HEK293 (cell line): ENCODE measurements around the gene KPTN.
A peak's percentile ranks its signal among the peaks of the same experiment; 100 is the strongest.

Experiments
- CTCF ChIP-seq: fragments of 450-650 bp; formaldehyde crosslinking; IDR thresholded peaks from 2 replicates; pipeline ENCODE4 v1.5.1; 2016; ENCODE audit warnings: missing biosample characterization, missing genetic modification characterization
- REPIN1 ChIP-seq: fragments of 450-650 bp; formaldehyde crosslinking; IDR thresholded peaks from 2 replicates; pipeline ENCODE4 v1.5.1; 2017; ENCODE audit warnings: missing biosample characterization, missing genetic modification characterization, low read depth
- TSHZ1 ChIP-seq: fragments of 450-650 bp; formaldehyde crosslinking; IDR thresholded peaks from 2 replicates; pipeline ENCODE4 v1.5.1; 2016; ENCODE audit warnings: missing biosample characterization, missing genetic modification characterization, borderline replicate concordance
- ZBTB48 ChIP-seq: fragments of 450-650 bp; formaldehyde crosslinking; IDR thresholded peaks from 2 replicates; pipeline ENCODE4 v1.5.1; 2016; ENCODE audit warnings: missing biosample characterization, missing genetic modification characterization
- ZEB2 ChIP-seq: fragments of 450-650 bp; formaldehyde crosslinking; IDR thresholded peaks from 2 replicates; pipeline ENCODE4 v1.5.1; 2016; ENCODE audit warnings: missing biosample characterization, missing genetic modification characterization
- ZNF146 ChIP-seq: fragments of 450-650 bp; formaldehyde crosslinking; IDR thresholded peaks from 2 replicates; pipeline ENCODE4 v1.5.1; 2016; ENCODE audit warnings: missing biosample characterization, missing genetic modification characterization
- ZNF148 ChIP-seq: fragments of 450-650 bp; formaldehyde crosslinking; IDR thresholded peaks from 2 replicates; pipeline ENCODE4 v1.5.0; 2017; ENCODE audit warnings: missing biosample characterization, missing genetic modification characterization, borderline replicate concordance
- ZNF202 ChIP-seq: fragments of 450-650 bp; formaldehyde crosslinking; IDR thresholded peaks from 2 replicates; pipeline ENCODE4 v1.5.1; 2016; ENCODE audit warnings: missing biosample characterization, missing genetic modification characterization, borderline replicate concordance
- ZNF24 ChIP-seq: fragments of 450-650 bp; formaldehyde crosslinking; IDR thresholded peaks from 2 replicates; pipeline ENCODE4 v1.5.1; 2016; ENCODE audit warnings: missing biosample characterization, missing genetic modification characterization
- ZNF274 ChIP-seq, 2 experiments: fragments of 200-500 bp in 1 of 2; fragments of 450-650 bp in 1 of 2; sonication (Bioruptor generic) in 1 of 2; formaldehyde crosslinking in 1 of 2; IDR thresholded peaks; 2 replicates each; pipeline versions ENCODE4 v1.5.1 to v1.6.1; 2014 to 2016; ENCODE audit warnings: borderline replicate concordance in 1 of 2, inconsistent platforms in 1 of 2, low read length in 1 of 2, missing biosample characterization in 1 of 2, missing genetic modification characterization in 1 of 2
- ZNF302 ChIP-seq: fragments of 450-650 bp; formaldehyde crosslinking; IDR thresholded peaks from 2 replicates; pipeline ENCODE4 v1.5.1; 2016; ENCODE audit warnings: missing biosample characterization, missing genetic modification characterization, low read depth
- ZNF354C ChIP-seq: fragments of 450-650 bp; formaldehyde crosslinking; IDR thresholded peaks from 2 replicates; pipeline ENCODE4 v1.5.1; 2016; ENCODE audit warnings: missing biosample characterization, missing genetic modification characterization, low read depth, borderline replicate concordance
- ZNF362 ChIP-seq: fragments of 450-650 bp; formaldehyde crosslinking; IDR thresholded peaks from 2 replicates; pipeline ENCODE4 v1.5.1; 2016; ENCODE audit warnings: missing biosample characterization, missing genetic modification characterization
- ZNF398 ChIP-seq: fragments of 450-650 bp; formaldehyde crosslinking; IDR thresholded peaks from 2 replicates; pipeline ENCODE4 v1.5.1; 2017; ENCODE audit warnings: missing biosample characterization, missing genetic modification characterization
- ZNF518A ChIP-seq: fragments of 450-650 bp; formaldehyde crosslinking; conservative IDR thresholded peaks from 2 replicates; pipeline ENCODE4 v1.5.1; 2016; ENCODE audit warnings: low read depth, missing biosample characterization, missing genetic modification characterization
- ZNF555 ChIP-seq: fragments of 450-650 bp; formaldehyde crosslinking; conservative IDR thresholded peaks from 2 replicates; pipeline ENCODE4 v1.5.1; 2017; ENCODE audit warnings: missing biosample characterization, mild to moderate bottlenecking, missing genetic modification characterization, inconsistent platforms
- ZNF558 ChIP-seq: fragments of 450-650 bp; formaldehyde crosslinking; IDR thresholded peaks from 2 replicates; pipeline ENCODE4 v1.5.1; 2016; ENCODE audit warnings: missing biosample characterization, missing genetic modification characterization
- ZNF560 ChIP-seq: fragments of 450-650 bp; formaldehyde crosslinking; IDR thresholded peaks from 2 replicates; pipeline ENCODE4 v1.5.1; 2017; ENCODE audit warnings: missing biosample characterization, missing genetic modification characterization, borderline replicate concordance
- ZNF580 ChIP-seq: fragments of 450-650 bp; formaldehyde crosslinking; IDR thresholded peaks from 2 replicates; pipeline ENCODE4 v1.5.1; 2016; ENCODE audit warnings: missing biosample characterization, missing genetic modification characterization
- ZNF585B ChIP-seq: fragments of 450-650 bp; formaldehyde crosslinking; IDR thresholded peaks from 2 replicates; pipeline ENCODE4 v1.5.1; 2016; ENCODE audit warnings: missing biosample characterization, missing genetic modification characterization
- ZNF792 ChIP-seq: fragments of 450-650 bp; formaldehyde crosslinking; IDR thresholded peaks from 2 replicates; pipeline ENCODE4 v1.5.1; 2016; ENCODE audit warnings: missing biosample characterization, missing genetic modification characterization

Gene KPTN

GRCh38 chr19:47512183-47512947 lies 28.3 kb upstream of the KPTN start (continued):
- TF ChIP-seq CTCF (tag by site-specific recombination) = no peak
- no peak for TF ChIP-seq ZNF560 (tag by site-specific recombination)
- TF ChIP-seq TSHZ1 (tag by site-specific recombination) = no peak
- TF ChIP-seq ZNF362 (tag by site-specific recombination) = no peak
- no peak for TF ChIP-seq ZNF580 (tag by site-specific recombination)
- TF ChIP-seq ZNF202 = no peak
- no peak for TF ChIP-seq ZNF148 (tag by site-specific recombination)
- TF ChIP-seq ZNF354C (tag by site-specific recombination) = no peak
- no peak for TF ChIP-seq ZNF555 (tag by site-specific recombination)
- TF ChIP-seq ZNF792 (tag by site-specific recombination) = no peak
- TF ChIP-seq ZNF302 (tag by site-specific recombination) = no peak
- TF ChIP-seq REPIN1 (tag by site-specific recombination) = no peak
- no peak for TF ChIP-seq ZNF585B (tag by site-specific recombination)
- TF ChIP-seq ZNF398 = peak; percentile 96
- peak; percentile 24; the same call in 1 of the 2 replicates for TF ChIP-seq ZBTB48
- no peak for TF ChIP-seq ZNF274 (IDR thresholded peaks at IDR 0.05; ENCODE audit: low read length)
- no peak for TF ChIP-seq ZNF274 (tag by site-specific recombination; IDR thresholded peaks at IDR 0.05; ENCODE audit: borderline replicate concordance)
- no peak for TF ChIP-seq ZNF558 (tag by site-specific recombination)
- TF ChIP-seq ZNF146 (tag by site-specific recombination) = no peak
- no peak for TF ChIP-seq ZNF24
- 0 out of 2 replicates have a peak, but pooled peaks have one; percentile 34 for TF ChIP-seq ZEB2 (tag by site-specific recombination)
- TF ChIP-seq ZNF518A (tag by site-specific recombination) = no peak
